OCI-LY3 (cell line): Measurements from ENCODE around the gene BST1.
"Not testable (repeated sequence)": the region's sequence is repeated elsewhere in the genome, so short reads cannot be mapped to it uniquely, and the experiment has no call there.

Experiments
- H2AFZ ChIP-seq: fragments of 200-600, 300-600 bp; shearing (Covaris generic); 2 replicates; pipeline ENCODE4 v1.6.0; 2014; ENCODE audit warnings: antibody characterized with exemption, low read depth, low read length
- H3K27ac ChIP-seq: fragments of 200-600, 300-600 bp; sonication (generic); 2 replicates; pipeline ENCODE4 v1.5.1; 2014; ENCODE audit warnings: mild to moderate bottlenecking, low read length, moderate library complexity, mixed read lengths
- H3K27me3 ChIP-seq: fragments of 200-600, 300-600 bp; sonication (generic); 2 replicates; pipeline ENCODE4 v1.6.1; 2014; ENCODE audit warnings: low read depth, low read length, mixed read lengths
- H3K36me3 ChIP-seq: fragments of 200-600, 300-600 bp; sonication (generic); replicated peaks from 2 replicates; pipeline ENCODE3; 2014; ENCODE audit warnings: low read depth, low read length, mixed read lengths
- H3K4me1 ChIP-seq: fragments of 300-600, 200-600 bp; sonication (generic); 2 replicates; pipeline ENCODE4 v1.6.1; 2014; ENCODE audit warnings: low read length, mixed read lengths
- H3K4me2 ChIP-seq: fragments of 200-600, 300-600 bp; sonication (generic); 2 replicates; pipeline ENCODE4 v1.6.1; 2014; ENCODE audit warnings: low read length, mixed read lengths
- H3K4me3 ChIP-seq: fragments of 300-600, 200-600 bp; sonication (generic); 2 replicates; pipeline ENCODE4 v1.5.1; 2014; ENCODE audit warnings: antibody characterized with exemption, mild to moderate bottlenecking, low read length, moderate library complexity
- H3K79me2 ChIP-seq: fragments of 300-600, 200-600 bp; shearing (Covaris generic); 2 replicates; pipeline ENCODE4 v1.6.1; 2014; ENCODE audit warnings: mild to moderate bottlenecking, low read length, mixed read lengths
- H3K9ac ChIP-seq: fragments of 300-600, 200-600 bp; shearing (Covaris generic); 2 replicates; pipeline ENCODE4 v1.6.0; 2014; ENCODE audit warnings: mild to moderate bottlenecking, low read length, moderate library complexity
- H3K9me3 ChIP-seq: fragments of 200-600, 300-600 bp; shearing (Covaris generic); 2 replicates; pipeline ENCODE4 v1.6.1; 2014; ENCODE audit warnings: low read length, mixed read lengths; ENCODE audit not compliant: insufficient read depth
- H4K20me1 ChIP-seq: fragments of 200-600, 300-600 bp; sonication (generic); 2 replicates; pipeline ENCODE4 v1.6.1; 2016; ENCODE audit warnings: low read length, mixed read lengths; ENCODE audit not compliant: insufficient read depth
- EZH2phosphoT487 ChIP-seq: fragments of 200-600 bp; shearing (Covaris generic); IDR thresholded peaks from 2 replicates; pipeline ENCODE4 v1.6.1; 2018; ENCODE audit warnings: antibody characterized with exemption, mixed run types, low read depth
- TF ChIP-seq, protein P1 (sequence below): fragments of 200-600, 300-600 bp; sonication (generic); IDR thresholded peaks from 2 replicates; pipeline ENCODE4 v1.5.1; 2014; ENCODE audit warnings: antibody characterized with exemption, low read length, low read depth

BST1 gene

DNA sequence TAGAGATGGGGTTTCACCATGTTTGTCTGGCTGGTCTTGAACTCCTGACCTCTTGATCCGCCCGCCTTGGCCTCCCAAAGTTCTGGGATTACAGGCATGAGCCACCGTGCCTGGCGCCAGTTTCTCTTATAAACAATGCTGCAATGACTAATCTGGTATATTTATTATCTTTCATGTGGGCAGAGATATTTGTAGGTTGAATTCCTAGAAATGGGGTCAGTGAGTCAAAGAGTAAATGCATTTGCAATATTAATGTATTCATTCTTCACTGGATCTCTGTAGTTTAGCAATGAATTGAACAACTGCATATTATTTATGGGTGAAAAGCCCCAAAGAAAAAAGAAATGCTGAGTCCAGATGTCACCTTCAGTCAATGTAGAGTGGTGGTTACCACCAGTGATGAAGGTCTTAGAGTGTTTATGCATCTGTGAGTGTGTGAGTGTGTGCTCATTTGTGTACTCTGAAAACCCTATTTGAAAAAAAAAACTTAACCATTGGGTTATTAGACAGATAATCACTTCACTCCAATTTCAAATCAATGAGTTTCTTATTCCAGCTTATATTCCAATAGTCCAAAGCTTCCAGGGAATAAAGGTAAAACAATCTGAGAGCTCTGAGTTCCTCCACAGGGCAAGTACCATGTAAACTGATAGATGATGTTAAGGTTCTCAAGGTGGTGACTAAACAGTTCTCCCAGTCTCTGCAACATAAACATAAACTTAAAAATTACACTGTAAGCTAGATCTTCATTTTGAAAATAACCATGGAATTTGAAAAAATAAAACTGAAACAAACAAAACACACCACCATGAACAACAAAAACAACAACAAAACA, 52.7 kb downstream of the BST1 start:
- no peaks in the 10 kb centered on the region for H3K79me2 ChIP-seq
- no peak overlapping the region for H3K27ac ChIP-seq
- H3K9ac ChIP-seq = no peak overlapping the region
- peak overlapping the region; percentile 31 for H3K4me2 ChIP-seq
- no peaks in the 10 kb centered on the region for H3K36me3 ChIP-seq
- peak overlapping the region; percentile 23; the same call in 1 of the 2 replicates for H3K4me3 ChIP-seq
- TF ChIP-seq EZH2phosphoT487 = no peak
- TF ChIP-seq, protein P1, sequence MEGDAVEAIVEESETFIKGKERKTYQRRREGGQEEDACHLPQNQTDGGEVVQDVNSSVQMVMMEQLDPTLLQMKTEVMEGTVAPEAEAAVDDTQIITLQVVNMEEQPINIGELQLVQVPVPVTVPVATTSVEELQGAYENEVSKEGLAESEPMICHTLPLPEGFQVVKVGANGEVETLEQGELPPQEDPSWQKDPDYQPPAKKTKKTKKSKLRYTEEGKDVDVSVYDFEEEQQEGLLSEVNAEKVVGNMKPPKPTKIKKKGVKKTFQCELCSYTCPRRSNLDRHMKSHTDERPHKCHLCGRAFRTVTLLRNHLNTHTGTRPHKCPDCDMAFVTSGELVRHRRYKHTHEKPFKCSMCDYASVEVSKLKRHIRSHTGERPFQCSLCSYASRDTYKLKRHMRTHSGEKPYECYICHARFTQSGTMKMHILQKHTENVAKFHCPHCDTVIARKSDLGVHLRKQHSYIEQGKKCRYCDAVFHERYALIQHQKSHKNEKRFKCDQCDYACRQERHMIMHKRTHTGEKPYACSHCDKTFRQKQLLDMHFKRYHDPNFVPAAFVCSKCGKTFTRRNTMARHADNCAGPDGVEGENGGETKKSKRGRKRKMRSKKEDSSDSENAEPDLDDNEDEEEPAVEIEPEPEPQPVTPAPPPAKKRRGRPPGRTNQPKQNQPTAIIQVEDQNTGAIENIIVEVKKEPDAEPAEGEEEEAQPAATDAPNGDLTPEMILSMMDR = no peak
- no peaks in the 10 kb centered on the region for H3K9me3 ChIP-seq
- H3K4me1 ChIP-seq = peaks cover 10% of the 10 kb centered on the region; the same call in 1 of the 2 replicates
- no peaks in the 10 kb centered on the region for H3K27me3 ChIP-seq
- no peaks in the 10 kb centered on the region for H4K20me1 ChIP-seq
- peak overlapping the region; percentile 23; the same call in 1 of the 2 replicates for H2AFZ ChIP-seq

DNA sequence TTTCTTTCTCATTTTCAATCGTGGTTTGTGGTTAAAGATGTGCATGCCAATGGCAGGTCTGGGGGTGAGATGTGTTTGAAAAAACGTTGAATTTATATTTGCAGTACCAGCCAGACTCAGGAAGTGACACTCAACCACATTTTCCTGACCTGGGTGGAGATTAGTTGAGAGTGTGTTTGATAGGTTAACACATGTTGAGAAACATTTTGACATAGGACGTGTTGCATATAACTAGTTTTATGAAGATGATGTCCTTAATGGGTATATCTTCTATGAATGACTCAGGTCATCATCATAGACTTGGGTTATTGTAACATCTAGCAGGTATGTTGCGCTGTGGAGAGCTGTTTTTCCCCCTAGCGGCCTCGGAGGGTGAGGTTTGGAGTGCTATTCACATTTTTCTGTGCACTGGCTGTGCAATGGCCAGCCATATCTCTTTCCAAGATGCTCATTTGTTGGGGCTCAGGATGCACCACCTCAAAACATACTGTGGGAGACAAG, 53.5 kb downstream of the BST1 start:
- TF ChIP-seq, protein P1 = peak; percentile 43
- no peak for TF ChIP-seq EZH2phosphoT487
- peaks cover 10% of the 10 kb centered on the region; the same call in 1 of the 2 replicates for H3K4me1 ChIP-seq
- H3K4me2 ChIP-seq = peak overlapping the region; percentile 31
- H3K4me3 ChIP-seq = peak overlapping the region; percentile 23; the same call in 1 of the 2 replicates
- H4K20me1 ChIP-seq = no peaks in the 10 kb centered on the region
- H3K36me3 ChIP-seq = no peaks in the 10 kb centered on the region
- H3K9ac ChIP-seq = no peak overlapping the region
- H3K27me3 ChIP-seq = no peaks in the 10 kb centered on the region
- no peaks in the 10 kb centered on the region for H3K9me3 ChIP-seq
- no peaks in the 10 kb centered on the region for H3K79me2 ChIP-seq
- H2AFZ ChIP-seq = peak overlapping the region; percentile 23
- no peak overlapping the region for H3K27ac ChIP-seq

DNA sequence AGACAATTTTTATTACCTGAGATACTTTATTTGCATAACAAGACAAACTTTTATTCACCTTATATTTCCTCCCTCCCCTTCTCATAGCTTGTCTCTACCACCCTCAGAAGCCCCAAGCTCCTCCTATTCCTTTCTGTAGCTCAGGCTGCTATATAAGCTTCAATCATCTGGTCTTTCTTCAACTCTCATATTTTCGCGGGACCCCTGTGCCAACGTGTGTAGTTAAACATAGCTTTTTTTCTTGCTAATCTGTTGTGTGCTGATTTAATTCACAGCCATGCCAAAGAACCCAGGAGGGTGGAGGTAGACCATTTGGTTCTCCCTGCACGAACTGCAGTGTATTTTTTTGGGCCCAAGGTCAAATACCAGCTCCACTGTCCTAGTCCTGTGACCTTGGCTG, 54.2 kb downstream of the BST1 start:
- Histone ChIP-seq H3K79me2 (no peaks in the 10 kb centered on the region), H2AFZ (no peak overlapping the region), H3K4me3 (no peak overlapping the region)

DNA sequence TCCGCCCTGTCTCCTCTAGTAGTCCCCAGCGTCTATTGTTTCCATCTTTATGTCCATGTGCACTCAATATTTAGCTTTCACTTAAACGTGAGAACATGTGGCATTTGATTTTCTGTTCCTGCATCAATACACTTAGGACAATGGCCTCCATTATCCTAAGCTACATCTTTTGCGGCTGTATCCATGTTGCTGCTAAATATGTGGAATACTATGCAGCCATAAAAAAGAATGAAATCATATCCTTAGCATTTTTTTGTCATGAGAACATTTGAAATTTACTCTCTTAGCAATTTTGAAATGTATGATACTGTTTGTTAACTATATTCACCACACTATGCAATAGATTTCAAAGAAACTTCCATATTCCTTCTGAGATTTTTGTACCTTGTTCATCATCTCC, 55.4 kb downstream of the BST1 start:
- no peaks in the 10 kb centered on the region for H3K9me3 ChIP-seq
- no peak for TF ChIP-seq EZH2phosphoT487
- TF ChIP-seq, protein P1 = no peak
- no peaks in the 10 kb centered on the region for H3K36me3 ChIP-seq
- H3K4me2 ChIP-seq = no peak overlapping the region
- H3K79me2 ChIP-seq = no peaks in the 10 kb centered on the region
- no peak overlapping the region for H3K9ac ChIP-seq
- peaks cover 10% of the 10 kb centered on the region; the same call in 1 of the 2 replicates for H3K4me1 ChIP-seq
- H3K27ac ChIP-seq = no peak overlapping the region
- H4K20me1 ChIP-seq = no peaks in the 10 kb centered on the region
- no peaks in the 10 kb centered on the region for H3K27me3 ChIP-seq
- no peak overlapping the region for H3K4me3 ChIP-seq
- H2AFZ ChIP-seq = no peak overlapping the region

More for the DNA sequence above, 54.2 kb downstream of the BST1 start:
- no peak overlapping the region for H3K4me2 ChIP-seq
- no peaks in the 10 kb centered on the region for H3K9me3 ChIP-seq
- no peaks in the 10 kb centered on the region for H4K20me1 ChIP-seq
- no peaks in the 10 kb centered on the region for H3K27me3 ChIP-seq
- H3K9ac ChIP-seq = no peak overlapping the region
- H3K4me1 ChIP-seq = peaks cover 10% of the 10 kb centered on the region; the same call in 1 of the 2 replicates
- H3K36me3 ChIP-seq = no peaks in the 10 kb centered on the region
- H3K27ac ChIP-seq = no peak overlapping the region
- TF ChIP-seq EZH2phosphoT487 = no peak
- TF ChIP-seq, protein P1 = no peak

DNA sequence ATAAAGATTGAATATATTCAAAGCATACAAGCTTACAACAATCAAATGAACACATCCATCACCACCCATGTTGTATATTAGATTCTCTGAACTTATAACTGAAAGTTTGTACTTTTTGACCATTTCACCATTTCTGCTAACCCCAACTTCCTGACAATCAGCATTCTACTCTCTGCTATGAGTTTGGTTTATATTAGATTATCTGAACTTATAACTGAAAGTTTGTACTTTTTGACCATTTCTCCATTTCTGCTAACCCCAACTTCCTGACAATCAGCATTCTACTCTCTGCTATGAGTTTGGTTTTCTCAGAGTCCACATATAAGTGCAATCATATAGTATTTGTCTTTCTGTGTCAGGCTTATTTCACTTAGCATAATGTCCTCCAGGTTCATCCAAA, 59.6 kb downstream of the BST1 start:
- not testable (repeated sequence) for H3K27me3 ChIP-seq, H3K9me3 ChIP-seq, H3K4me3 ChIP-seq, H3K27ac ChIP-seq, H3K79me2 ChIP-seq, H3K36me3 ChIP-seq, H3K4me2 ChIP-seq, H4K20me1 ChIP-seq, H3K9ac ChIP-seq, H2AFZ ChIP-seq
- peaks cover 11% of the 10 kb centered on the region for H3K4me1 ChIP-seq
